B cell (primary cell): Measurements from ENCODE around the gene ANP32A. TPM values are rescaled to one million over a fixed set of nuclear protein-coding genes. Genes with fewer than 3 reads are reported as not detected.

Experiments
- ATAC-seq: fragments of 200-7000 bp; cut with Tn5 transposase; one replicate; pipeline ENCODE4 v1.10.0; 2021; ENCODE audit warnings: low read depth, mild to moderate bottlenecking, moderate number of reproducible peaks, moderate library complexity
- CTCF ChIA-PET: fragments of 350-600 bp; sonication (Branson Sonifier 250); formaldehyde crosslinking; loops from one replicate; lab custom pipeline; 2021; ENCODE audit warnings: antibody characterized with exemption, inconsistent platforms; lab: Charles Lee
- POLR2A ChIA-PET: fragments of 350-600 bp; sonication (Branson Sonifier 250); formaldehyde crosslinking; loops from one replicate; lab custom pipeline; 2021; ENCODE audit warnings: antibody characterized with exemption; lab: Charles Lee
- DNase-seq: peaks from one replicate; pipeline ENCODE4 v3.0.0; 2013
- H2AFZ ChIP-seq: 2 replicates; pipeline ENCODE4 v1.6.1; 2012; ENCODE audit warnings: mild to moderate bottlenecking, low read depth, low read length; ENCODE audit not compliant: insufficient read depth, poor library complexity, severe bottlenecking
- H3K27ac ChIP-seq, 2 donors: 1 replicate in 1 of 2; 2 replicates in 1 of 2; pipeline ENCODE4 v1.5.1; 2012 to 2013; ENCODE audit warnings: low read length in 2 of 2, mild to moderate bottlenecking in 2 of 2, moderate library complexity in 1 of 2
- H3K27me3 ChIP-seq, 4 experiments: fragments of 200-600 bp in 1 of 4; sonication (generic) in 1 of 4; replicated peaks in 1 of 4; 1 replicate in 2 of 4; 2 replicates in 2 of 4; pipeline versions ENCODE4 v1.6.1 to v1.7.0; 2013 to 2016; ENCODE audit warnings: low read length in 3 of 4, mild to moderate bottlenecking in 2 of 4, mixed read lengths in 1 of 4, moderate library complexity in 1 of 4; ENCODE audit not compliant: insufficient read depth in 4 of 4, control insufficient read depth in 3 of 4; ENCODE audit errors: control extremely low read depth in 1 of 4
- H3K36me3 ChIP-seq, 2 experiments: replicated peaks in 1 of 2; 1 replicate in 1 of 2; 2 replicates in 1 of 2; pipeline versions ENCODE4 v1.6.1 to v1.7.1; 2013; ENCODE audit warnings: low read length in 1 of 2; ENCODE audit not compliant: insufficient read depth in 2 of 2, control insufficient read depth in 1 of 2; ENCODE audit errors: control extremely low read depth in 1 of 2, extremely low read depth in 1 of 2
- H3K4me1 ChIP-seq, 2 donors: fragments of 200-600 bp in 1 of 2; sonication (generic) in 1 of 2; 1 replicate in 1 of 2; 2 replicates in 1 of 2; pipeline versions ENCODE4 v1.5.1 to v1.6.1; 2013 to 2017; ENCODE audit warnings: low read length in 2 of 2; ENCODE audit not compliant: control insufficient read depth in 2 of 2, insufficient read depth in 2 of 2
- H3K4me2 ChIP-seq: replicated peaks from 2 replicates; pipeline ENCODE3; 2012; ENCODE audit warnings: mild to moderate bottlenecking, low read depth, low read length; ENCODE audit not compliant: poor library complexity, severe bottlenecking
- H3K4me3 ChIP-seq, 5 experiments: fragments of 200-600 bp in 1 of 5; sonication (generic) in 1 of 5; 1 replicate in 3 of 5; 2 replicates in 2 of 5; pipeline versions ENCODE4 v1.5.1 to v1.7.0; 2011 to 2016; ENCODE audit warnings: low read length in 4 of 5, mild to moderate bottlenecking in 4 of 5, low read depth in 2 of 5, control low read depth in 1 of 5, moderate library complexity in 1 of 5; ENCODE audit not compliant: insufficient read depth in 1 of 5; ENCODE audit errors: control extremely low read depth in 1 of 5, extremely low read depth in 1 of 5
- H3K79me2 ChIP-seq: fragments of 200-600 bp; sonication (generic); one replicate; pipeline ENCODE4 v1.6.0; 2016; ENCODE audit warnings: low read length; ENCODE audit not compliant: control insufficient read depth, insufficient read depth
- H3K9ac ChIP-seq: fragments of 200-600 bp; sonication (generic); 2 replicates; pipeline ENCODE4 v1.6.1; 2017; ENCODE audit warnings: mild to moderate bottlenecking, low read length, moderate library complexity
- H3K9me3 ChIP-seq, 3 donors: one replicate each; pipeline versions ENCODE4 v1.6.1 to v1.7.1; 2013; ENCODE audit warnings: low read length in 2 of 3; ENCODE audit not compliant: control insufficient read depth in 2 of 3, insufficient read depth in 1 of 3; ENCODE audit errors: control extremely low read depth in 1 of 3
- H4K20me1 ChIP-seq: 2 replicates; pipeline ENCODE4 v1.6.0; 2012; ENCODE audit warnings: mild to moderate bottlenecking, low read length; ENCODE audit not compliant: insufficient read depth, control insufficient read depth, poor library complexity, severe bottlenecking
- H3K27ac Mint-ChIP-seq: one replicate; pipeline ENCODE4 v1.8.0; 2021; ENCODE audit warnings: mixed read lengths
- H3K27me3 Mint-ChIP-seq: one replicate; pipeline ENCODE4 v1.8.0; 2021; ENCODE audit warnings: mixed read lengths
- H3K4me1 Mint-ChIP-seq: one replicate; pipeline ENCODE4 v1.8.0; 2021; ENCODE audit warnings: mixed read lengths
- H3K4me3 Mint-ChIP-seq: one replicate; pipeline ENCODE4 v1.8.0; 2021; ENCODE audit warnings: mixed read lengths
- H3K9me3 Mint-ChIP-seq: one replicate; pipeline ENCODE4 v1.8.0; 2022; ENCODE audit warnings: mixed read lengths; ENCODE audit not compliant: insufficient read depth
- CTCF ChIP-seq: fragments of 200-600 bp; IDR thresholded peaks from one replicate; pipeline ENCODE4 v1.8.0; 2022; ENCODE audit warnings: antibody characterized with exemption, mild to moderate bottlenecking
- EZH2 ChIP-seq: IDR thresholded peaks from 2 replicates; pipeline ENCODE4 v1.6.1; 2012; ENCODE audit warnings: borderline replicate concordance, low read depth, mild to moderate bottlenecking, moderate library complexity, low read length; ENCODE audit not compliant: insufficient read depth, poor library complexity, severe bottlenecking
- WGBS: methylation state at CpG from one replicate; pipeline ENCODE4 v1.1.5; 2013; ENCODE audit warnings: missing lambda C conversion rate; ENCODE audit not compliant: insufficient coverage; 5-methylcytosine and 5-hydroxymethylcytosine counted together
- intact Hi-C: fragments of 100-400 bp; cut with micrococcal nuclease; formaldehyde crosslinking; loops from one replicate; pipeline ENCODE4 v1.10.0; 2022
- polyA minus RNA-seq: library from RNA; depleted of rRNA, polyadenylated mRNA; stranded (reverse); fragments of >200 nt; gene quantifications from 2 replicates; pipeline ENCODE4 v1.2.3, GENCODE V29; 2012
- polyA plus RNA-seq: library from polyadenylated mRNA; depleted of rRNA; stranded (reverse); fragments of >200 nt; gene quantifications from 2 replicates; pipeline ENCODE4 v1.2.3, GENCODE V29; 2012
- total RNA-seq, 2 donors: library from RNA; stranded (reverse); fragments of 120-200 nt in 1 of 2; gene quantifications; 1 replicate in 1 of 2; 2 replicates in 1 of 2; pipeline versions ENCODE4 v1.2.3 to v1.2.4, GENCODE V29; 2013 to 2022

Gene ANP32A
- 153 and 163 TPM in 2 replicates for total RNA-seq
- total RNA-seq (2013) = 120 TPM
- 26.4 and 38.7 TPM in 2 replicates for polyA plus RNA-seq
- 31.1 and 45.0 TPM in 2 replicates for polyA minus RNA-seq

GRCh38 chr15:68820295-68821189 lies at the start of gene ANP32A:
TSS of gene ANP32A (minus strand) at chr15:68820895. CDS start at chr15:68820751, 144 bp downstream.
- no peaks in the 10 kb centered on the region for H3K36me3 ChIP-seq
- H3K4me1 ChIP-seq = peaks cover 21 to 22% of the 10 kb centered on the region in 2 donors
- peaks cover 75% of the 10 kb centered on the region for H3K79me2 ChIP-seq
- H3K4me2 ChIP-seq = peak within 1 kb of the TSS; percentile 85
- 0% methylated on average over 74 of the region's 81 CpGs for WGBS
- TF ChIP-seq CTCF = no peak
- TF ChIP-seq EZH2 = no peak
- intact Hi-C loops = loop anchor here (2.0 to 10.0 kb wide), 3 partner anchors 24 to 243 kb away; partner anchors contain the start of gene CORO2B
- DNase-seq = peak; percentile 98
- H4K20me1 ChIP-seq = peaks cover 15% of the 10 kb centered on the region
- CTCF ChIA-PET = interaction anchor here (3.2 kb wide), 1 partner anchor 36 kb away, joined by 14 read pairs; no protein-coding TSS in a partner anchor
- no peaks in the 10 kb centered on the region for H3K9me3 Mint-ChIP-seq
- no peaks in the 10 kb centered on the region for H3K9me3 ChIP-seq
- no peaks in the 10 kb centered on the region for H3K27me3 Mint-ChIP-seq
- H3K4me3 ChIP-seq = peak within 1 kb of the TSS; percentile 71 to 98 (median 94)
- peak within 1 kb of the TSS; percentile 90 to 93 for H3K27ac ChIP-seq
- H3K4me1 Mint-ChIP-seq = peaks cover 27% of the 10 kb centered on the region
- ATAC-seq = peak; percentile 71
- peak within 1 kb of the TSS; percentile 96 for H3K9ac ChIP-seq
- peak within 1 kb of the TSS; percentile 98 for H3K27ac Mint-ChIP-seq
- peak within 1 kb of the TSS; percentile 96 for H3K4me3 Mint-ChIP-seq
- no peaks in the 10 kb centered on the region for H3K27me3 ChIP-seq
- H2AFZ ChIP-seq = peak within 1 kb of the TSS; percentile 90
- POLR2A ChIA-PET = interaction anchor here (0.6 to 1.1 kb wide), 3 partner anchors 21 to 543 kb away, joined by 3 to 6 read pairs (median 3); partner anchors contain the start of gene FEM1B
